Measurements from ENCODE around the gene SRC.

- TF ChIP-seq, protein P1, sequence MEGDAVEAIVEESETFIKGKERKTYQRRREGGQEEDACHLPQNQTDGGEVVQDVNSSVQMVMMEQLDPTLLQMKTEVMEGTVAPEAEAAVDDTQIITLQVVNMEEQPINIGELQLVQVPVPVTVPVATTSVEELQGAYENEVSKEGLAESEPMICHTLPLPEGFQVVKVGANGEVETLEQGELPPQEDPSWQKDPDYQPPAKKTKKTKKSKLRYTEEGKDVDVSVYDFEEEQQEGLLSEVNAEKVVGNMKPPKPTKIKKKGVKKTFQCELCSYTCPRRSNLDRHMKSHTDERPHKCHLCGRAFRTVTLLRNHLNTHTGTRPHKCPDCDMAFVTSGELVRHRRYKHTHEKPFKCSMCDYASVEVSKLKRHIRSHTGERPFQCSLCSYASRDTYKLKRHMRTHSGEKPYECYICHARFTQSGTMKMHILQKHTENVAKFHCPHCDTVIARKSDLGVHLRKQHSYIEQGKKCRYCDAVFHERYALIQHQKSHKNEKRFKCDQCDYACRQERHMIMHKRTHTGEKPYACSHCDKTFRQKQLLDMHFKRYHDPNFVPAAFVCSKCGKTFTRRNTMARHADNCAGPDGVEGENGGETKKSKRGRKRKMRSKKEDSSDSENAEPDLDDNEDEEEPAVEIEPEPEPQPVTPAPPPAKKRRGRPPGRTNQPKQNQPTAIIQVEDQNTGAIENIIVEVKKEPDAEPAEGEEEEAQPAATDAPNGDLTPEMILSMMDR (optimal IDR thresholded peaks at IDR 0.05 in 1 of 3, IDR thresholded peaks at IDR 0.05 in 1 of 3, conservative IDR thresholded peaks at IDR 0.05 in 1 of 3; ENCODE audit: extremely low read depth in 1 of 3, insufficient read depth in 2 of 3, low read length in 3 of 3): no peak
- no peak for TF ChIP-seq EZH2 (IDR thresholded peaks at IDR 0.05; ENCODE audit: low read length)
Observed at GRCh38 chr20:37308086-37309050, 37.6 kb upstream of the SRC start.
